Body of pancreas (tissue), 4 donors: ENCODE data around the gene TNIK. TPM values are rescaled to one million over a fixed set of nuclear protein-coding genes. Genes with fewer than 3 reads are reported as not detected.

ENCODE experiments used
- ATAC-seq: fragments of 150-250 bp; one replicate; pipeline ENCODE4 v1.9.1; 2016
- DNase-seq, 4 donors: peaks; one replicate each; pipeline ENCODE4 v3.0.0-alpha.2; 2019
- H3K27ac ChIP-seq, 4 donors: fragments of 200-600 bp; sonication (generic); 1 replicate in 3 of 4; 2 replicates in 1 of 4; pipeline versions ENCODE4 v1.5.1 to v1.6.1; 2016 to 2019; ENCODE audit warnings: mild to moderate bottlenecking in 1 of 4, mixed read lengths in 1 of 4, moderate library complexity in 1 of 4
- H3K27me3 ChIP-seq, 2 donors: fragments of 200-600 bp; sonication (generic); one replicate each; pipeline ENCODE4 v1.6.0; 2016; ENCODE audit warnings: mild to moderate bottlenecking in 1 of 2
- H3K36me3 ChIP-seq, 2 donors: fragments of 200-600 bp; sonication (generic); replicated peaks in 1 of 2; 2 replicates each; pipeline ENCODE4 v1.5.1; 2016; ENCODE audit warnings: low read depth in 2 of 2; ENCODE audit not compliant: insufficient read depth in 1 of 2
- H3K4me1 ChIP-seq: fragments of 200-600 bp; sonication (generic); one replicate; pipeline ENCODE4 v1.6.0; 2016
- H3K4me3 ChIP-seq, 2 donors: fragments of 200-600 bp; sonication (generic); 1 replicate in 1 of 2; 2 replicates in 1 of 2; pipeline ENCODE4 v1.5.1; 2016 to 2019
- H3K9me3 ChIP-seq, 3 donors: fragments of 200-600 bp; sonication (generic); 1 replicate in 2 of 3; 2 replicates in 1 of 3; pipeline ENCODE4 v1.5.1; 2016
- CTCF ChIP-seq, 7 experiments: fragments of 450-650 bp in 4 of 7; fragments of 200-600 bp in 3 of 7; sonication (generic) in 3 of 7; IDR thresholded peaks; one replicate each; pipeline ENCODE4 v1.5.1; 2016 to 2019; ENCODE audit warnings: antibody characterized with exemption in 7 of 7
- POLR2A ChIP-seq, 3 donors: fragments of 450-650 bp; IDR thresholded peaks; one replicate each; pipeline ENCODE4 v1.6.1; 2016; ENCODE audit warnings: antibody characterized with exemption in 3 of 3, mild to moderate bottlenecking in 2 of 3
- WGBS, 2 donors: methylation state at CpG; one replicate each; pipeline ENCODE4 v1.1.5; 2017; 5-methylcytosine and 5-hydroxymethylcytosine counted together
- intact Hi-C: fragments of 100-400 bp; cut with DNase I; formaldehyde crosslinking; loops from one replicate; pipeline ENCODE4 v1.15.1; 2023
- total RNA-seq, 2 donors: library from RNA; depleted of rRNA; stranded (reverse); fragments of >200 nt; gene quantifications; one replicate each; pipeline ENCODE4 v1.1.0, GENCODE V29; 2016

The TNIK gene
- total RNA-seq, 2 donors from 2014 or later: 7.6 to 9.6 TPM

- TF ChIP-seq CTCF (IDR thresholded peaks at IDR 0.05) (peak; percentile 21 to 63 (median 53)), POLR2A (IDR thresholded peaks at IDR 0.05) (no peak)
- ATAC-seq: no peak
- Histone ChIP-seq H3K27me3 (no peaks in the 10 kb centered on the region), H3K4me1 (no peaks in the 10 kb centered on the region), H3K36me3 (no peaks in the 10 kb centered on the region), H3K27ac (no peak overlapping the region), H3K9me3 (no peaks in the 10 kb centered on the region), H3K4me3 (no peak overlapping the region)
- intact Hi-C loops: loop anchor here (10.0 kb wide), 1 partner anchor 209 kb away; no protein-coding TSS in a partner anchor
- DNase-seq: no peak
Observed at GRCh38 chr3:171163101-171164066, 296.8 kb downstream of the TNIK start.

- no peaks in the 10 kb centered on the region for H3K4me1 ChIP-seq
- no peak overlapping the region for H3K4me3 ChIP-seq
- TF ChIP-seq CTCF (IDR thresholded peaks at IDR 0.05): no peak
- TF ChIP-seq POLR2A (IDR thresholded peaks at IDR 0.05): no peak
- DNase-seq (no peak), ATAC-seq (no peak)
- no peaks in the 10 kb centered on the region for H3K27me3 ChIP-seq
- H3K36me3 ChIP-seq: no peaks in the 10 kb centered on the region
- no peak overlapping the region for H3K27ac ChIP-seq
- intact Hi-C loops: loop anchor here (10.0 kb wide), 1 partner anchor 206 kb away; no protein-coding TSS in a partner anchor
- no peaks in the 10 kb centered on the region for H3K9me3 ChIP-seq
- WGBS, 2 donors: 96 to 100% methylated on average over 1 of the region's 1 CpG
Observed at GRCh38 chr3:171160325-171160724, 299.9 kb downstream of the TNIK start.

GRCh38 chr3:171159822-171160157 lies 300.4 kb downstream of the TNIK start:
- no peaks in the 10 kb centered on the region for H3K36me3 ChIP-seq
- intact Hi-C loops: loop anchor here (10.0 kb wide), 1 partner anchor 205 kb away; no protein-coding TSS in a partner anchor
- no peaks in the 10 kb centered on the region for H3K27me3 ChIP-seq
- H3K4me3 ChIP-seq: no peak overlapping the region
- H3K4me1 ChIP-seq: no peaks in the 10 kb centered on the region
- H3K27ac ChIP-seq: no peak overlapping the region
- WGBS, 2 donors: 82 to 88% methylated on average over 6 of the region's 6 CpGs
- TF ChIP-seq POLR2A (IDR thresholded peaks at IDR 0.05) (no peak), CTCF (IDR thresholded peaks at IDR 0.05) (no peak)
- H3K9me3 ChIP-seq: no peaks in the 10 kb centered on the region
- no peak for ATAC-seq
- DNase-seq: no peak

GRCh38 chr3:171159024-171159821 lies 301.0 kb downstream of the TNIK start:
- no peak overlapping the region for H3K27ac ChIP-seq
- no peaks in the 10 kb centered on the region for H3K4me1 ChIP-seq
- H3K4me3 ChIP-seq: no peak overlapping the region
- no peaks in the 10 kb centered on the region for H3K9me3 ChIP-seq
- 83% methylated on average over 20 of the region's 20 CpGs for WGBS, 2 donors
- ATAC-seq: no peak
- H3K36me3 ChIP-seq: no peaks in the 10 kb centered on the region
- intact Hi-C loops: no loop called here
- TF ChIP-seq POLR2A (IDR thresholded peaks at IDR 0.05) (no peak), CTCF (IDR thresholded peaks at IDR 0.05) (no peak)
- H3K27me3 ChIP-seq: no peaks in the 10 kb centered on the region
- no peak for DNase-seq
